Colonic mucosa (tissue), 4 donors: ENCODE measurements around the gene ZBTB39. TPM values are rescaled to one million over a fixed set of nuclear protein-coding genes. Genes with fewer than 3 reads are reported as not detected.

ENCODE experiments used
- DNase-seq: peaks from one replicate; pipeline ENCODE4 v3.0.0-alpha.2; 2020
- H3K27ac ChIP-seq: fragments of 200-600 bp; one replicate; pipeline ENCODE4 v1.8.0; 2021
- H3K27me3 ChIP-seq: fragments of 200-600 bp; one replicate; pipeline ENCODE4 v1.8.0; 2021
- H3K36me3 ChIP-seq: fragments of 200-600 bp; one replicate; pipeline ENCODE4 v1.8.0; 2021
- H3K4me1 ChIP-seq: fragments of 200-600 bp; one replicate; pipeline ENCODE4 v1.8.0; 2021; ENCODE audit warnings: mild to moderate bottlenecking
- H3K4me3 ChIP-seq: fragments of 200-600 bp; one replicate; pipeline ENCODE4 v1.8.0; 2021
- H3K9ac ChIP-seq, 2 donors: one replicate each; pipeline ENCODE4 v1.7.0; 2013; ENCODE audit warnings: control low read depth in 2 of 2, low read depth in 2 of 2, low read length in 2 of 2
- H3K9me3 ChIP-seq: fragments of 200-600 bp; one replicate; pipeline ENCODE4 v1.8.0; 2021
- CTCF ChIP-seq: fragments of 200-600 bp; IDR thresholded peaks from one replicate; pipeline ENCODE4 v1.8.0; 2022; ENCODE audit warnings: antibody characterized with exemption, mild to moderate bottlenecking
- intact Hi-C: fragments of 100-400 bp; cut with DNase I; formaldehyde crosslinking; loops from one replicate; pipeline ENCODE4 v1.14.1; 2022
- total RNA-seq, 2 donors: library from RNA; stranded (reverse); fragmentation: NEBNext Ultra II Directional in 1 of 2; extraction: Animal tissue kit (Norgen Biotek cat#: 25700) in 1 of 2; gene quantifications; one replicate each; pipeline ENCODE4 v1.2.1, GENCODE V29; 2021
- donor health status: healthy.
- donor health status: DM: no; HTN: no; CAD: no.
- donor health status: DM: no; HTN: no; CAD: no.

ZBTB39 gene
- total RNA-seq, 2 donors from 2014 or later, result 3.7 to 5.7 TPM

DNA sequence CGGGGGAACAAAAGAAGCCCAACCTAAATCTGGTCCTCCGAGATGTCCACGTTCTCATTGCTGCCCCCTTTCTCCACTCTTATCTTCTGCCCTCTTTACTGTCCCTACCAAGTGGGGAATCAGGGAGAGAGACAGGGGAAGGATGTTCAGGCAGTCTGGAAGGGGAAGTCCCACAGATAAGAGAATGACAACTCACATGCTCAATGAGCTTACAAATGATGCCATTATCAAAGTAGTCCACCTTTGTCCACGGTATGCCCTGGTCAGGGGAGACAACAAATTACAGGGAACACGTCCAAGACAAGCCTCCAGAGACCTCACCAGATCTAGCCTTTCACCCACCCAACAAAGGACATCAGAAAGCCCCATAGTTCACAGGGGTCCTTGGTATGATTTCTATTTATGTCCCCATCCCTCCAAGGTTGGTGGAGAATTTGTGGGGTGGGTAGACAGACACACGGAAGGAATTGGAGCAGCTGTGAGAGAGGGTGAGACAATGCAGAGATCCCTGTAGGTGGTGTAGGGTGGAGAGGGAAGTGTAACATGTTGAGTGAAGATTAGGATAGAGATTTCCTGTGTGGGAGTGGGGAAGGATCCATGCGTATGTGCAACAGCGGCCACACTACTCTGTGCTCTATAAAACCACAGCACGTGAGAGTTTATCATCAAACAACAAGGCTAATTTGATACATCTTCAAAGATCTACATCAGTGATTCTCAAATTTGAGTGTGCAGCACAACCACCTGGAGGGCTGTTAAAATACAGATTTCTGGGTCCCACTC is 32.9 kb upstream of the ZBTB39 start:
- no peak overlapping the region for H3K4me3 ChIP-seq
- H3K27ac ChIP-seq, result no peak overlapping the region
- no peak for DNase-seq
- TF ChIP-seq CTCF, result no peak
- H3K4me1 ChIP-seq, result no peaks in the 10 kb centered on the region
- H3K9me3 ChIP-seq, result no peaks in the 10 kb centered on the region
- no peak overlapping the region for H3K9ac ChIP-seq
- no peaks in the 10 kb centered on the region for H3K36me3 ChIP-seq
- H3K27me3 ChIP-seq, result no peaks in the 10 kb centered on the region
- intact Hi-C loops, result no loop called here

- no peaks in the 10 kb centered on the region for H3K9me3 ChIP-seq
- no peaks in the 10 kb centered on the region for H3K4me1 ChIP-seq
- no peak overlapping the region for H3K9ac ChIP-seq
- intact Hi-C loops, result no loop called here
- no peaks in the 10 kb centered on the region for H3K36me3 ChIP-seq
- H3K27ac ChIP-seq, result no peak overlapping the region
- no peak for DNase-seq
- H3K4me3 ChIP-seq, result no peak overlapping the region
- TF ChIP-seq CTCF, result no peak
- H3K27me3 ChIP-seq, result no peaks in the 10 kb centered on the region
Measured at GRCh38 chr12:57037264-57037663, 30.9 kb upstream of the ZBTB39 start.

DNA sequence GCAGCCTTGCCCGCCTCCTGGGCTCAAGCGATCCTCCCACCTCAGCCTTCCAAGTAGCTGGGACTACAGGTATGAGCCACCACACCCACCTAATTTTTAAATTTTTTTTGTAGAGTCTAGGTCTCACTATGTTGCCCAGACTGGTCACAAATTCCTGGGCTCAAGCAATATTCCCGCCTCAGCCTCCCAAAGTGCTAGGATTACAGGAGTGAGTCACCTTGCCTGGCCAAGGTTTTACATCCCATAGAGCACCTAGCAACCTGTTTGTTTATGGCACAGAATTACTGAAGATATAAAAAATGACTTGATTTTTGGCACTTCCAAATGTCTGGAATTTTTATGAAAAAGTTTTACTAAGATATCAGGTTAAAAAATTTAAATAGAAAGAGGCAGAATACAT is 27.1 kb upstream of the ZBTB39 start:
- H3K9me3 ChIP-seq, result no peaks in the 10 kb centered on the region
- no peaks in the 10 kb centered on the region for H3K36me3 ChIP-seq
- H3K9ac ChIP-seq, result no peak overlapping the region
- H3K4me3 ChIP-seq, result no peak overlapping the region
- intact Hi-C loops, result no loop called here
- no peaks in the 10 kb centered on the region for H3K27me3 ChIP-seq
- no peak for TF ChIP-seq CTCF
- H3K4me1 ChIP-seq, result no peaks in the 10 kb centered on the region
- no peak for DNase-seq
- H3K27ac ChIP-seq, result no peak overlapping the region

DNA sequence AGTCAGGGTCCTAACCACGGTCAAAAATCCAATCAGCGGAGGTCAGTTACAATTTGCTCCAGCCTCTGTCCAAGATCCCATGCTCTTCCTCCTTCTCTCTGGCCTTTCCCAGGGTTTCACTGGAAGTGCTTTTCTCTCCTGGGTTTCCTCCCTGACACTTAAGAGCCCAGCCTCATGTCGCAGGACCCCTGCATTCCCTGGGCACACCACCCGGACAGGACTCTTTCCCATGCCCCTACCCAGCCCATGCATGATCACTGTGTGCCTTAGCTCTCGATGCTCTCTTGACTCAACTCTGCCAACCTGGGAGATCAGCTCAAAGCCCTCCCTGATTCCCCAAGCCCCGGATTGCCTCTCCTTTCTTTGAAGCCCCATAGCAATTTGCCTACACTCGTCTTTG is 25.4 kb upstream of the ZBTB39 start:
- Histone ChIP-seq H3K27me3 (no peaks in the 10 kb centered on the region), H3K9me3 (no peaks in the 10 kb centered on the region), H3K27ac (no peak overlapping the region), H3K4me3 (no peak overlapping the region), H3K36me3 (no peaks in the 10 kb centered on the region), H3K9ac (no peak overlapping the region), H3K4me1 (no peaks in the 10 kb centered on the region)
- intact Hi-C loops, result no loop called here
- TF ChIP-seq CTCF, result no peak
- DNase-seq, result no peak

DNA sequence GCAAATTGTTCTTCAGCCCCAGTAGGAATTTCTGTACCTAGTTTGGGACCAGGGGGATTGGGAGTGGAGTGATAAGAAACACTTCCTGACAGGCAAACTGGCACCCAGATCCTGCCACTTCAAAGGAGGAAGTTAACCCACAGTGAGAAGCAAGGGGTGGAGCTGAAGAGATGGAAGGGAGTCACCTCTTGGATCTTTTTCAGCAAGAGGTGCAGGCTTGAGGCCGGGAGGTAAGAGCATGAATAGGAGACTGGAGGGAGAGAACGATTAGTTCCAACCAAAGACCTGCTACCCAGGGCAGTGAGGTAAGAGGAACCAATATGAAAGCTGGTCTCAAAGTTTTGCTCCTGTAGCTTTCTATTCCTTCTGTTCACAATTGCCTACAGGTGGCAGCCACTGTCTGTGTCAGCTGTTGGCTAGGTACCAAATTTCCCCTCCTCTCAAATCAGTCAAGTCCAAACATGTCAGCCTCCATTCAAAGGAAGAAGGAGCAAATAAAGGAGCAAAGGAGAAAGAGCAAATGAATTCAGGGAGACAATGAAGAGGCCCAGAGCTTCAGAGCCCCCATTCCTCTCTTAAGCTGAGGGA is 24.9 kb upstream of the ZBTB39 start:
- Histone ChIP-seq H3K9me3 (no peaks in the 10 kb centered on the region), H3K4me1 (no peaks in the 10 kb centered on the region), H3K27me3 (no peaks in the 10 kb centered on the region), H3K9ac (no peak overlapping the region), H3K27ac (no peak overlapping the region), H3K4me3 (no peak overlapping the region), H3K36me3 (no peaks in the 10 kb centered on the region)
- no peak for TF ChIP-seq CTCF
- intact Hi-C loops, result no loop called here
- DNase-seq, result peak; percentile 42
